Small intestine (tissue), 7 donors: ENCODE measurements around the gene ARHGEF2. TPM values are rescaled to one million over a fixed set of nuclear protein-coding genes. Genes with fewer than 3 reads are reported as not detected.

Experiments
- DNase-seq, 2 donors: peaks; one replicate each; pipeline versions ENCODE4 v3.0.0 to v3.0.0-alpha.2; 2013
- FAIRE-seq: peaks from 2 replicates; lab custom pipeline; 2012; peaks lifted over from hg19 to GRCh38; lab: Jason Lieb, UNC
- H3K27ac ChIP-seq, 3 donors: one replicate each; pipeline ENCODE4 v1.5.1; 2013; ENCODE audit warnings: low read length in 2 of 3, mild to moderate bottlenecking in 2 of 3, control low read depth in 1 of 3, inconsistent platforms in 1 of 3, low read depth in 1 of 3, moderate library complexity in 1 of 3
- H3K27me3 ChIP-seq, 3 donors: one replicate each; pipeline ENCODE4 v1.6.1; 2013; ENCODE audit warnings: low read length in 3 of 3, inconsistent platforms in 1 of 3; ENCODE audit not compliant: control insufficient read depth in 3 of 3, insufficient read depth in 3 of 3
- H3K36me3 ChIP-seq, 3 donors: one replicate each; pipeline ENCODE4 v1.6.1; 2013; ENCODE audit warnings: low read length in 3 of 3, inconsistent platforms in 1 of 3, low read depth in 1 of 3, mild to moderate bottlenecking in 1 of 3, moderate library complexity in 1 of 3; ENCODE audit not compliant: control insufficient read depth in 3 of 3, insufficient read depth in 2 of 3
- H3K4me1 ChIP-seq, 3 donors: one replicate each; pipeline ENCODE4 v1.6.1; 2013; ENCODE audit warnings: low read length in 2 of 3, inconsistent platforms in 1 of 3, low read depth in 1 of 3, mild to moderate bottlenecking in 1 of 3, moderate library complexity in 1 of 3; ENCODE audit not compliant: control insufficient read depth in 3 of 3, insufficient read depth in 2 of 3
- H3K4me3 ChIP-seq, 3 donors: one replicate each; pipeline ENCODE4 v1.5.1; 2013; ENCODE audit warnings: low read length in 3 of 3, control low read depth in 1 of 3, inconsistent platforms in 1 of 3, low read depth in 1 of 3, mild to moderate bottlenecking in 1 of 3, moderate library complexity in 1 of 3
- H3K9me3 ChIP-seq, 2 donors: one replicate each; pipeline ENCODE4 v1.6.1; 2013; ENCODE audit warnings: low read depth in 1 of 2, low read length in 1 of 2; ENCODE audit not compliant: control insufficient read depth in 2 of 2, insufficient read depth in 1 of 2
- WGBS, 3 donors: extraction: QIAGEN DNeasy Blood & Tissue Kit; methylation state at CpG; one replicate each; pipeline ENCODE4 v1.1.7; 2013; 5-methylcytosine and 5-hydroxymethylcytosine counted together
- polyA plus RNA-seq, 4 donors: library from polyadenylated mRNA; stranded (reverse) in 3 of 4; unstranded in 1 of 4; fragments of 200-250 nt in 3 of 4; fragments of 120-200 nt in 1 of 4; gene quantifications; one replicate each; pipeline versions ENCODE4 v1.2.1 to v1.2.3, GENCODE V29; 2013
- donor health status: healthy with polysubstance abuse.
- donor health status: control.
- donor health status: control.
- donor health status: Bipolar disorder and iron deficiency.
- donor health status: healthy.

ARHGEF2 gene
- polyA plus RNA-seq, 4 donors, result 14.6 to 61.6 (median 38.2) TPM

- Histone ChIP-seq H3K9me3 (no peaks in the 10 kb centered on the region), H3K4me3 (no peak overlapping the region), H3K27ac (no peak overlapping the region), H3K36me3 (peaks cover 9 to 74% (median 22%) of the 10 kb centered on the region in 3 donors), H3K4me1 (peaks cover 0 to 4% (median 0%) of the 10 kb centered on the region in 3 donors), H3K27me3 (no peaks in the 10 kb centered on the region)
- WGBS, 3 donors, result 91 to 94% (median 91%) methylated on average over 7 of the region's 7 CpGs
- no peak for DNase-seq
- no peak for FAIRE-seq
Observed at GRCh38 chr1:156014829-156015228, 36.5 kb upstream of the ARHGEF2 start.

- WGBS, 3 donors, result 76 to 79% (median 76%) methylated on average over 4 of the region's 4 CpGs
- Histone ChIP-seq H3K27me3 (no peaks in the 10 kb centered on the region), H3K4me1 (no peaks in the 10 kb centered on the region), H3K9me3 (no peaks in the 10 kb centered on the region), H3K4me3 (no peak overlapping the region), H3K27ac (no peak overlapping the region), H3K36me3 (peaks cover 14 to 72% (median 28%) of the 10 kb centered on the region in 3 donors)
- DNase-seq, result no peak
- FAIRE-seq, result no peak
Observed at GRCh38 chr1:156012051-156012817, 33.9 kb upstream of the ARHGEF2 start.

- FAIRE-seq (no peak), DNase-seq (no peak)
- H3K36me3 ChIP-seq, result peaks cover 10 to 56% (median 21%) of the 10 kb centered on the region in 3 donors
- no peaks in the 10 kb centered on the region for H3K27me3 ChIP-seq
- no peak overlapping the region for H3K27ac ChIP-seq
- H3K4me3 ChIP-seq, result no peak overlapping the region
- no peaks in the 10 kb centered on the region for H3K4me1 ChIP-seq
- no peaks in the 10 kb centered on the region for H3K9me3 ChIP-seq
- WGBS, 3 donors, result 58 to 72% (median 71%) methylated on average over 3 of the region's 3 CpGs
Observed at GRCh38 chr1:156009404-156009803, 31.1 kb upstream of the ARHGEF2 start.

- peaks cover 0 to 11% (median 4%) of the 10 kb centered on the region in 3 donors for H3K4me1 ChIP-seq
- peak overlapping the region in 1 of 3 donors; percentile 19 for H3K27ac ChIP-seq
- DNase-seq, result no peak
- H3K9me3 ChIP-seq, result no peaks in the 10 kb centered on the region
- no peaks in the 10 kb centered on the region for H3K27me3 ChIP-seq
- H3K36me3 ChIP-seq, result peaks cover 10 to 42% (median 16%) of the 10 kb centered on the region in 3 donors
- WGBS, 3 donors, result 76 to 80% (median 77%) methylated on average over 7 of the region's 7 CpGs
- no peak overlapping the region for H3K4me3 ChIP-seq
- FAIRE-seq, result no peak
Observed at GRCh38 chr1:156006666-156007376, 28.5 kb upstream of the ARHGEF2 start.

- peaks cover 0 to 16% (median 4%) of the 10 kb centered on the region in 3 donors for H3K4me1 ChIP-seq
- 34 to 58% (median 43%) methylated on average over 4 of the region's 4 CpGs for WGBS, 3 donors
- H3K27ac ChIP-seq, result peak overlapping the region in 1 of 3 donors; percentile 48
- H3K27me3 ChIP-seq, result no peaks in the 10 kb centered on the region
- no peaks in the 10 kb centered on the region for H3K9me3 ChIP-seq
- H3K36me3 ChIP-seq, result peaks cover 6 to 27% (median 6%) of the 10 kb centered on the region in 3 donors
- no peak overlapping the region for H3K4me3 ChIP-seq
- DNase-seq, result peak in 1 of 2 donors; percentile 76
- FAIRE-seq, result no peak
Observed at GRCh38 chr1:156004843-156005584, 26.7 kb upstream of the ARHGEF2 start.

- no peaks in the 10 kb centered on the region for H3K9me3 ChIP-seq
- FAIRE-seq, result no peak
- peaks cover 0 to 16% (median 4%) of the 10 kb centered on the region in 3 donors for H3K4me1 ChIP-seq
- no peak for DNase-seq
- peak overlapping the region in 1 of 3 donors; percentile 1 for H3K4me3 ChIP-seq
- peaks cover 1 to 15% (median 3%) of the 10 kb centered on the region in 3 donors for H3K36me3 ChIP-seq
- peak overlapping the region; percentile 34 to 80 (median 49) for H3K27ac ChIP-seq
- 17 to 59% (median 20%) methylated on average over 2 of the region's 2 CpGs for WGBS, 3 donors
- no peaks in the 10 kb centered on the region for H3K27me3 ChIP-seq
Observed at GRCh38 chr1:156003923-156004188, 25.5 kb upstream of the ARHGEF2 start.

GRCh38 chr1:156002188-156002911 is 24.0 kb upstream of the ARHGEF2 start:
- H3K9me3 ChIP-seq, result no peaks in the 10 kb centered on the region
- H3K36me3 ChIP-seq, result peaks cover 0 to 8% (median 0%) of the 10 kb centered on the region in 3 donors
- peak in 1 of 2 donors; percentile 60 for DNase-seq
- H3K27ac ChIP-seq, result peak overlapping the region; percentile 30 to 80 (median 34)
- peaks cover 0 to 16% (median 4%) of the 10 kb centered on the region in 3 donors for H3K4me1 ChIP-seq
- 21 to 48% (median 44%) methylated on average over 3 of the region's 3 CpGs for WGBS, 3 donors
- no peaks in the 10 kb centered on the region for H3K27me3 ChIP-seq
- no peak for FAIRE-seq
- peak overlapping the region in 1 of 3 donors; percentile 17 for H3K4me3 ChIP-seq
